ENCODE results near the gene GOLGA8M. TPM values are rescaled to one million over a fixed set of nuclear protein-coding genes. Genes with fewer than 3 reads are reported as not detected.
"Not testable (repeated sequence)": the region's sequence is repeated elsewhere in the genome, so short reads cannot be mapped to it uniquely, and the experiment has no call there.

The GOLGA8M gene, protein sequence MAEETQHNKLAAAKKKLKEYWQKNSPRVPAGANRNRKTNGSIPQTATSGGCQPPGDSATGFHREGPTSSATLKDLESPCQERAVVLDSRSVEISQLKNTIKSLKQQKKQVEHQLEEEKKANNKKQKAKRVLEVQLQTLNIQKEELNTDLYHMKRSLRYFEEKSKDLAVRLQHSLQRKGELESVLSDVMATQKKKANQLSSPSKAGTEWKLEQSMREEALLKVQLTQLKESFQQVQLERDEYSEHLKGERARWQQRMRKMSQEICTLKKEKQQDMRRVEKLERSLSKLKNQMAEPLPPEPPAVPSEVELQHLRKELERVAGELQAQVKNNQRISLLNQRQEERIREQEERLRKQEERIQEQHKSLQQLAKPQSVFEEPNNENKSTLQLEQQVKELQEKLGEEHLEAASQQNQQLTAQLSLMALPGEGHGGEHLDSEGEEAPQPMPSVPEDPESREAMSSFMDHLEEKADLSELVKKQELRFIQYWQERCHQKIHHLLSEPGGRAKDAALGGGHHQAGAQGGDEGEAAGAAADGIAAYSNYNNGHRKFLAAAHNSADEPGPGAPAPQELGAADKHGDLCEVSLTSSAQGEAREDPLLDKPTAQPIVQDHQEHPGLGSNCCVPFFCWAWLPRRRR
- 0.79 TPM in 1 of 2 replicates, not detected in the other for total RNA-seq (2014; rRNA removed; shearing (Covaris generic))

DNA sequence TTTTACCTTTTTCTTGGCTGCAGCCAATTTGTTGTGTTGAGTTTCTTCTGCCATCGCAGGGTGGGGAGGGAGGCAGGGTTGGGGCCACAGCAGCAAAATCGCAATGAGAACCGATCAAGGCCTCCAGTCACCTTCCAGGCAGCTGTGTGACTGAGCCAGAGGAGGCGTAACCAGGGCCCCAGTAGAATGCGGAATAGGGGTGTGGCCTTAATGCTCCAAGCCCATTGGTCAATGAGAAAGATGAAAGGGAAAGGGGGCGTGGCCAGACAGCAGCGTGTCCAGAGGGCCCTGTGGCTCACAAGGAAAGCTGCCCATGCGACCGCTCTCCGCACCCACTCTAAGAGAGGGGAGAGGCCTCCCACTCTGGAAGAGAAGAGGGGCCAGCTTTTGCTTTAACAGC, at the start of gene GOLGA8M:
TSS of gene GOLGA8M (minus strand) at position 152 of the 400 bp plus-strand sequence. CDS start at position 54, 98 bp downstream.
- DNase-seq (ENCODE audit: low spot score) = not testable (repeated sequence)

DNA sequence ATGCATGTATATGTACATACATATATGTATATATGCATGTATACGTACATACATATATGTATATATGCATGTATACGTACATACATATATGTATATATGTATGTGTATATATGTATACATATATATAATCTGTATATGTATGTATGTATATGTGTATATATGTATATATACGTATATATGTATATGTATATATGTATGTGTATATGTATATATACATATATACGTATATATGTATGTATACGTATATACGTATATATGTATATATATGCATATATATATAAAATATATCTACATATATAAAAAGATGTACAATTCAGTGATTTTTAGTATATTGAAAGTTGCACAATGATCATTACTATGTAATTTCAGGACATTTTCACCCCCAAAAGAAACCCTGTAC, 30.7 kb upstream of the GOLGA8M start:
- DNase-seq (ENCODE audit: low spot score) = not testable (repeated sequence)

DNA sequence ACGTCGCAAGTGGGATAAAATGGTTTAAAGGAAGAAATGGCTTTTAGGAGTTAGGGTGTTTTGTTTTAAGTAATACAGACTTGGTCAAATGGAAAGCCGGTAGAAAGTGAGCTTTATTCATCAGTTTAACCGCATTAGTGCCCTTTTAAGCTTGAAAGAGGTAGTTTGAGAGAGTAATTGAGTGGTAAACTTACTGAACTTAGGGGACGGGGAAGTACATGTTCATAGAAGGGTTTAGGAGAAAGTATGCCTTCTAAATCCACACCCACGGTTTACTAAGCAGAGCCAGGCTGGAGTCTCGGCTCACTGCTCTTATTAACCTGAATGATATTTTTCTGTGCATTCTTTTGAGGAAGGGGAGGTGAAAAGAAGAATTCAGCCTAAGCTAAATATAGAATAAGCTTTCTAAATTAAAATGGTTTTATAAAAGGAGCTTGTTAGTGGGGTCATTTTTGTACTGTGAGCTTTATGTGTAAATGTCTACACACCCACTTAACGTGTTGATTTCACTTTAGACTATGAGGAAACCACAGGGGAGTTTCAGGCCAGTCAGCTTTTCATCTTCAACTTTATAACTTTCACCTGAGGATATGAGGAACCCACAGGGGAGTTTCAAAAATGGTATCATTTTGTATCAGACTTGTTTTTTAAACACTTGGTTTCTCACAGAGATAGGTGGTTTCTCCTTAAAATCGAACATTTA, 26.5 kb upstream of the GOLGA8M start:
- not testable (repeated sequence) for DNase-seq (ENCODE audit: low spot score)

DNA sequence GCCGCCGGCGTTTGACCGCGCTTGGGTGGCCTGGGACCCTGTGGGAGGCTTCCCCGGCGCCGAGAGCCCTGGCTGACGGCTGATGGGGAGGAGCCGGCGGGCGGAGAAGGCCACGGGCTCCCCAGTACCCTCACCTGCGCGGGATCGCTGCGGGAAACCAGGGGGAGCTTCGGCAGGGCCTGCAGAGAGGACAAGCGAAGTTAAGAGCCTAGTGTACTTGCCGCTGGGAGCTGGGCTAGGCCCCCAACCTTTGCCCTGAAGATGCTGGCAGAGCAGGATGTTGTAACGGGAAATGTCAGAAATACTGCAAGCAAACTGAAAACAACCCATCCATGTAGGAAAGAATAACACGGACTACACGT, 26.0 kb upstream of the GOLGA8M start:
- not testable (repeated sequence) for DNase-seq (ENCODE audit: low spot score)

DNA sequence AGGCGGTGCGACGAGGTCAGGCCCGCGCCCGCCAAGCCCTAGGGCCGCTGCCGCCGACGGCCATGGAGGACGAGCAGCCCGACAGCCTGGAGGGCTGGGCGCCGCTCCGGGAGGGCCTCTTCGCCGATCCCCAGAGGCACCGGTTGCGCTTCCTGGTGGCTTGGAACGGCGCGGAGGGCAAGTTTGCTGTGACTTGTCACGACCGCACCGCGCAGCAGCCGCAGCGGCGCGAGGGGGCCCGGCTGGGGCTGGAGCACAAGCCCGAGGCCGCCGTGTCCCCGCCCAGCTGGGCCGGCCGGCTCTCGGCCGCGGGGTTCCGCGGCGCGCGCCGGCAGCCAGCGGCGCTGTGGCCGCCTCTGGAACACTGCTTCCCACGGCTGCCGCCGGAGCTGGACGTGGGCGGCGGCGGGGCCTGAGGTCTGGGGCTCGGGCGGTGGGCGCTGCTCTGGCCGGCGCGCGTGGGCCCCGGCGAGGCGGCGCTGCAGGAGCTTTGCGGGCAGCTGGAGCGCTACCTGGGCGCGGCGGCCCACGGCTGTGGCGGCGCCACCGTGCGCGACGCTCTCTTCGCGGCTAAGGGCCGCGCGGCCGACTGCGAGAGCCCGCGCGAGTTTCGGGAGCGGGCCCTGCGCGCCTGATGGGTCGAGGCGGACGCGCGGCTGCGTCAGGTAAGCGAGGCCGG, 25.4 kb upstream of the GOLGA8M start:
- not testable (repeated sequence) for DNase-seq (ENCODE audit: low spot score)

DNA sequence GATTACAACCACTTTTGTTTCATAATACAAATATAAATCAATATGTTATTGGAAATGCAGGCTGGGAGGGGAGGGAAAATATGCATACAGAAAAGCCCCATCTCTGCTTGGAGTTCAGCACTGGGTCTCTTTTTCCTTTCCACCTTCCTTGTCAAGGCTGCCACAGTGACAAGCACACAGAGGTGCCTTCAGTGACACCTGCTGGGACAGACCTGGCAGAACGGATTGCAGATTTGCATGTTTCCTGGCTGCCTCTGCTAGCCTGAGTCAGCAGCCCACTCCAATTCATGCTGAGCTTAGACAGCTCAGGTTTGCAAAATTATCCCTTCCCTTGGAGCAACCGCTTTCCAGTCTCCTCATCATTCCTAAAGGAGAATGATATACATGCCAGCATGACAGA, 15.8 kb upstream of the GOLGA8M start:
- DNase-seq (ENCODE audit: low spot score) = peak; percentile 6

DNA sequence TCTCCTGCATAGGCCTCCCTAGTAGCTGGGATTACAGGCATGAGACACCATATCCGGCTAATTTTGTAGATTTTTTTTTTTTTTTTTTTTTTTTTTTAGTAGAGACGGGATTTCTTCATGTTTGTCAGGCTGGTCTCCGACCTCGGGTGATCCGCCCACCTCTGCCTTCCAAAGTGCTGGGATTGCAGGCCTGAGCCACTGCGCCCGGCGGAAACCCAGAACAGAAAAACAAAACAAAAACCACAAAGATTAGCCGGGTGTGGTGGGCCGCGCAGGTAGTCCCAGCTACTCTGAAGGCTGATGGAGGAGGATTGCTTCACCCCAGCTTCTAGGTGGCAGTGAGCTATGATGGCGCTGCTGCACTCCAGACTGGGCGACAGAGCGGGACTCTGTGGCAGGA, 14.8 kb upstream of the GOLGA8M start:
- DNase-seq (ENCODE audit: low spot score) = not testable (repeated sequence)

DNA sequence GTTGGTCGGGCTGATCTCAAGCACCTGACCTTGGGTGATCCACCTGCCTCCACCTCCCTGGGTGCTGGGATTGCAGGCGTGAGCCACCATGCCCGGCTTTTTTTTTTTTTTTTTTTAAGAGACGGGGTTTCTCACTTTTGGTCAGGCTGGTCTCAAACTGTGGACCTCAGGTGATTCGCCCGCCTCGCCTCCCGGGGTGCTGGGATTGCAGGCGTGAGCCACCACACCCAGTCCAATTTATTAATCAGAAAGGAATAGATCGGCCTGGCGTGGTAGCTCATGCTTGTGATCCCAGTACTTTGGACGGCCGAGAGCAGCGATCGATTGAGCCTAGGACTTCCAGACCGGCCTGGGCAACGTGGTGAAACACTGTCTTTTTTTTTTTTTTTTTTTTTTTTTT, 13.9 kb upstream of the GOLGA8M start:
- DNase-seq (ENCODE audit: low spot score) = no peak

DNA sequence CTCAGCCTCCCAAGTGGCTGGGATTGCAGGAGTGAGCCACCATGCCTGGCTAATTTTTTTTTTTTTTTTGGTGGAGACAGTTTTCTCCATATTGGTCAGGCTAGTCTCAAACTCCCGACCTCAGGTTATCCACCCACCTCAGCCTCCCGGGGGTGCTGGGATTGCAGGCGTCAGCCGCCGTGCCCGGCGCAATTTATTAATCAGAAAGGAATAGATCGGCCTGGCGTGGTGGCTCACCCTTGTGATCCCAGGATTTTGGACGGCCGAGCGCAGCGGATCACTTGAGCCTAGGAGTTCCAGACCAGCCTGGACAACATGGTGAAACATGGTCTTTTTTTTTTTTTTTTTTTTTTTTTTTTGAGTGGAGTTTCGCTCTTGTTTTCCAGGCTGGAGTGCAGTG, 13.3 kb upstream of the GOLGA8M start:
- no peak for DNase-seq (ENCODE audit: low spot score)

DNA sequence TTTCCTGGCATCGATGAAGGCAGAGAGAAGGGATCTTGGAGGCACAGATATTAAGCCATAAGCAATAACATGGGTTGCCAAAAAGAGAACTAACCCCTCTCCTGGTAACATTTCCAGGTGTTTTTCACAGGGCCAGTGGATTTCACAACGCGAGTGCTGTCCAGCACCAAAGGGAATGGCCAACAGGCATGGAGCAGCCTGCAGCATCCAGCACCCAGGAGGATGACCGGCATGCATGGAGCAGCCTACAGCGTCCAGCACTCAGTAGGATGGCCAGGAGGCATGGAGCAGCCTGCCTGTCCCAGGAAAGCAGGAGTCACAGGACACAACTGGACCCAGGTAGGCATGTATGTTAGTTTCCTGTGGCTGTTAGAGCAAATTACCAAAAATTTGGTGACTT, 11.8 kb upstream of the GOLGA8M start:
- DNase-seq (ENCODE audit: low spot score) = not testable (repeated sequence)

DNA sequence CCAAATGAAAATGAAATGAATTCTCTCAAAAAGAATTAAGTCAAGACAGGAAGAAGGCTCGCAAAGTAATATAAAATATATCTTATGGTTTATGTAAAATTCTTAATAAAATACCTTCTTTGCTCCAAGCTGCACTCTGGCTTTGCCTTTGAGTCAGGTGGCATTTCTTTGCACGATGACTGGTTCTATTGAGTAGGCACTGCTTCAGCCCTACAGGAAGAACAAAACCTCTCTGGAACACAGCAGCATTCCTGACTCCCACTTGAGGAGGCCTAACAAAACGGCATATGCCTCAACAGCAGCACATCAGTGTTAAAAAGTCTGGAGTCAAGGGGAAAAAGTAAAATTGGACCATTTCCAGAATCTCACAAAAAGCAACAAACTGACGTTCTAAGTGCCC, 7.4 kb upstream of the GOLGA8M start:
- DNase-seq (ENCODE audit: low spot score) = not testable (repeated sequence)

DNA sequence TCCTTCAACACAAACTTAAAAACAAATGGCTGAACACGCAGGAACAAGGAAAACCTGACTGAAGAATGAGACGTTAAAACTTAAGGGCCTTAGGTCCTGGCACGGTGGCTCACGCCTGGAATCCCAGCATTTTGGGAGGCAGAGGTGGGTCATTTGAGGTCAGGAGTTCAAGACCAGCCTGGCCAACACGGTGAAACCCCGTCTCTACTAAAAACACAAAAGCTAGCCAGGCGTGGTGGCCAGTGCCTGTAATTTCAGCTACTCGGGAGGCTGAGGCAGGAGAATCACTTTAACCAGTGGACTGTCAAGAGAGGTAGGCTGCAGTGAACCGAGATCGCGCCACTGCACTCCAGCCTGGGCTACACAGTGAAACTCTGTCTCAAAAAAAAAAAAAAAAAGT, 6.4 kb upstream of the GOLGA8M start:
- not testable (repeated sequence) for DNase-seq (ENCODE audit: low spot score)

DNA sequence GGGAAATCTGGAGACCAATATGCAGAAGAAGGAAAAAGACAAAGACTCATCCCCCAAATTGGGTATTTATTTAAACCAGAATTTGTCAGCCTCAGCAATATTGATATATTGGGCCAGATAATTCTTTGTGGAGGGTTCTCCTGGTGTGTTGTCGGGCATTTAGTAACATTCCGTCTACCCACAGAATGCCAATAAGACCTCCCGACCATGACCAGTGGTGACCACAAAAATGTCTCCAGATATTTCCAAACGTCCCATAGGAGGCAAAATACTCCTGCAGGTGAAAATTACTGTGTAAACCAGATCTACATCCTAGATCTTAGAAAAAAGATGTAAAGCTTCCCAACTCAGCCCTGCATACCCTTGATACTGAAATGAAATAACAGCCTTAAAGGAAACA, 2.0 kb upstream of the GOLGA8M start:
- DNase-seq (ENCODE audit: low spot score) = not testable (repeated sequence)

DNA sequence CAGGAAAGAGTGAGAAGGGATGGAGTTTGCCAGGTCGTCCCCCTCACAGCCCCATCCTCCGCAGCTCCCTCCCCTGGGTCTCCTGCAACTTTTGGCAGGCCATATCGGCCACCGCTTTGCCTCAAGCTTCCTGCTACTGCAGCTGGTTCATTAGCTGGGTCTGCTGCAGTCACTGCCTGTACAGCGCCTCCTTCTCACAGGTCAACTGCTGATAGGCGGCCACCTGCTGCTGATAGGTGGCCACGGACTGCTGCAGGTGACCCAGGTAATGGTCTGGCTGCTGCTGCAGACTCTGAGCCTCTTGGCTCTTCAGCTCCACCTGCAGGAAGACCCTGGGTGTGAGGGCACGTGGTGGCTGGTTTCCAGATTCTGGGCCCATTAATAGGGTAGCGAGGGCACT, 8.3 kb downstream of the GOLGA8M start:
- not testable (repeated sequence) for DNase-seq (ENCODE audit: low spot score)

DNA sequence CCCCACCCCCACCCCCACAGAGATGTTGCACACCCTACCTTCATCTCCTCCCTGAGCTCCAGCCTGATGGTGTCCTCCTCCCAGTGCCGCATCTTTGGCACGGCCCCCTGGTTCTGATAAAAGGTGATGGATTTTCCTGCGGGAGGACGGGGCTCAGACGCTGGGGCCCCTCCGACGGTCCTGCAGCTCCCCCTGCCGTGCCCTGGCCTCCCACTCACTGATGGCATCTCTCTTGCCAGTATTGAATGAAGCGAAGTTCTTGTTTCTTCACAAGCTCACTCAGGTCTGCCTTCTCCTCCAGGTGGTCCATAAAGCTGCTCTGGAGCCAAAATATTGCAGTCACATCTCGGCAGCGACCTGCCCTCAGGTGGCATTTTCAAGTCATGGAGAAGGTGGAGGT, 9.8 kb downstream of the GOLGA8M start:
- not testable (repeated sequence) for DNase-seq (ENCODE audit: low spot score)

DNA sequence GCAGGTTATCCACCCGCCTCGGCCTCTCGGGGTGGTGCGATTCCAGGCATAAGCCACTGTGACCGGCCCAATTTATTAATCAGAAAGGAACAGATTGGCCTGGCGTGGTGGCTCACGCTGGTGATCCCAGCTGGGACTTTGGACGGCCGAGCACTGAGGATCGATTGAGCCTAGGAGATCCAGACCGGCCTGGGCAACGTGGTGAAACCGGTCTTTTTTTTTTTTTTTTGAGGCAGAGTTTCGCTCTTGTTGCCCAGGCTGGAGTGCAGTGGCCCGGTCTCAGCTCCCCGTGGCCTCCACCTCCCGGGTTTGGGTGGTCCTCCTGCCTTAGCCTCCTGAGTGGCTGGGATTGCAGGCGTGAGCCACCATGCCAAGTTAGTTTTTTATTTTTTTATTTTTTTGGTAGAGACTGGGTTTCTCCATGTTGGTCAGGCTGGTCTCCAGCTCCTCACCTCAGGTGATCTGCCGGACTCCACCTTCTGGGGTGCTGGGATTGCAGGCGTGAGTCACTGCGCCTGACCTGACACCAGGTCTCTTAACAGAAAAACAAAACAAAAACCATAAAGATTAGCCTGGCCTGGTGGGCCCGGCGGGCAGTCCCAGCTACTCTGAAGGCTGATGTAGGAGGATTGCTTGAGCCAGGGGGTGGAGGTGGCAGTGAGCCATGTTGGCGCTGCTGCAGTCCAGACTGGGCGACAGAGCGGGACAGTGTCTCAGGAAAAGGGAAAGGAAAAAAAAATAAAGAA, 18.0 kb downstream of the GOLGA8M start:
- not testable (repeated sequence) for DNase-seq (ENCODE audit: low spot score)

DNA sequence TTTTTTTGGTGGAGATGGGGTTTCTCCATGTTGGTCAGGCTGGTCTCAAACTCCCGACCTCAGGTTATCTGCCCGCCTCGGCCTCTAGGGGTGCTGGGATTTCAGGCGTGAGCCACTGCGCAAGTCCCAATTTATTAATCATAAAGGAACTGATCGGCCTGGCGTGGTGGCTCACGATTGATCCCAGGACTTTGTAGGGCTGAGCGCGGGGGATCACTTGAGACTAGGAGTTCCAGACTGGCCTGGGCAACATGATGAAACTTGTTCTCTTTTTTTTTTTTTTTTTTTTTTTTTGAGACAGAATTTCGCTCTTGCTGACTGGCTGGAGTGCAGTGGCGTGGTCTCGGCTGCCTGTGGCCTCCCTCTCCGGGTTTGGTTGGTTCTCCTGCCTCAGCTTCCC, 19.2 kb downstream of the GOLGA8M start:
- not testable (repeated sequence) for DNase-seq (ENCODE audit: low spot score)

DNA sequence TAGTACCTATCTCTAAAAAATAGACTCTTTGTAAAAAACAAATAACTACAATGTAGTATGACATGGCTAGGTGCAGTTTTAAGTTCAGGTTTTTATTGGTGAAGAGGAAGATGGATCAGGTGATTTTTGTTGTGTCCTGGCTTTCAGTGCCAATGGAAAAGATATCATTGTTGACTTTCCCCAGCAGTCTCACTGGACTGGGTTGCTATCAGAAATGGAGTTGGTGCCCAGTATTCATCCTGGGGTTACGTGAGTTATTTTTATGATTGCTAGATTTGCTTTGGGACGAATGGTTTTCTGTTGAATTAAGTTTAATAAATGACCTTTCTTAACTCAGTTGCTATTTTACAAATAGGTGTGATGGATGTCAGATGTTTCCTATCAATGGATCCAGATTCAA, 38.7 kb downstream of the GOLGA8M start:
- DNase-seq (ENCODE audit: low spot score) = not testable (repeated sequence)

DNA sequence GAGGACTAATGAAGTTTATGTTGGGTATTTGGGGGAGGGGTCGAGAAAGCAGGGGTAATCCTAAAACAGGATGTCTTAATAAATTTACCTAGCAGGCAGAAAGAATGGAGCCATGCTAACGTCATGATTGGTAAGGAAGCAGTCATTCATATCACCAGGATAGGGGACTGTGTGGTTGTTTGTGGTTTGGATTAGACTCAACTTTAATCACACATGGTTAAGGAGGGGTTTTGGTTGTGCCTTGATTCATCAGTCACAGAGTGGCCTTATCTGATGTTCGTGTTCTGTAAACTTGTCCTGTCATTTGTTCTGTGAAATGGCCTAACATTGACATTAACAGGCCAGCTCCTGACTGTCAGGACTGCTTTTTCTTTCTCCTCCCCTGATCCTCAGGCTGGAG, 40.1 kb downstream of the GOLGA8M start:
- not testable (repeated sequence) for DNase-seq (ENCODE audit: low spot score)

DNA sequence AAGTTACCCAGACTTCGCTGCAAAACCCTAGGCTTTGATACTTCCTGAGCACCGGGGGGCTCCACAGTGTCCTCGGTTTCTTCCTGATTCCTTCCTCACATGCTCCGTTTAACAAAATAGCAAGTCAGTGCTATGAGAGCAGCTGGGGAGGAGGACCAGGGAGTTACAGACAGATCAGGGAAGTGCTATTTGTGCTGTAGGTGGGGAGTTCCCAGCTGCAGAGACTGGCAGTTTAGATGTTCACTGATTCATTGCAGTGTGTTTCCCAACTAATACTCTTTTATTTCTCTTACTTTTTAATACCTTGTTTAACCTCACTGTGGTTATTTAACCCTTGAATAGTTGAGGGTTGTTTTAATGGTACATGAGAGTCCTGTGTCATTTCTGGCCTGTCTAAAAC, 45.8 kb downstream of the GOLGA8M start:
- not testable (repeated sequence) for DNase-seq (ENCODE audit: low spot score)

DNA sequence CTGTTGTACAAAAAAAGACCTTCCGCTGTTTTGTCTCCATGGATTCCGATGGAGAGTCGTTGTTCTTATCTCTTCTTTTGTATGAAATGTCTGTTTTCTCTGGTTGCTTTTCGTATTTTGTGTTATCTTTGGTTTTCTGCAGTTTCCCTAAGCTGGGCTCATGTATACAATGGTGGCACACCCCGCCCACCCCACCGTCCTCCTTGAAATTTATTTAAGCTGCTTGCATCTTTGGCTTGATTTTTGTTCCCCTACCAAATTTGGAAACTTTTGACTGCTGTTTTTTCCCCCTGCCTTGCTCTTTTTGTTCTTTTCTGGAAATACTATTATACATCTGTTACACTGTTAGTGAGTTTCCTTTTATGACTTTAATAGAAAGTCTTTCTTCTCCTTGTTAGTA, 47.6 kb downstream of the GOLGA8M start:
- DNase-seq (ENCODE audit: low spot score) = not testable (repeated sequence)
